ENCODE data around the gene FXYD7.

Gene FXYD7

GRCh38 chr19:35169221-35169995, 26.4 kb downstream of the FXYD7 start:
- Histone ChIP-seq H3K9me3 (ENCODE audit: control insufficient read depth, insufficient read depth, low read depth, low read length) (peaks cover 3% of the 10 kb centered on the region; the same call in 1 of the 2 replicates), H3K27ac (ENCODE audit: extremely low read depth, low read depth, low read length) (no peak overlapping the region), H3K4me3 (ENCODE audit: low read depth, low read length) (no peak overlapping the region), H3K4me1 (ENCODE audit: control insufficient read depth, insufficient read depth, low read length) (no peaks in the 10 kb centered on the region), H3K36me3 (ENCODE audit: control insufficient read depth in 2 of 2, insufficient read depth in 1 of 2, low read length in 2 of 2) (peaks cover 15 to 54% of the 10 kb centered on the region in 2 experiments)
- TF ChIP-seq WT1 (tag by site-specific recombination; IDR thresholded peaks at IDR 0.05): no peak
- TF ChIP-seq PRDM1 (tag by site-specific recombination; IDR thresholded peaks at IDR 0.05): no peak
- TF ChIP-seq ZNF585B (tag by site-specific recombination; IDR thresholded peaks at IDR 0.05): no peak
- no peak for TF ChIP-seq BCL11A (tag by site-specific recombination; IDR thresholded peaks at IDR 0.05; ENCODE audit: low read depth)
- TF ChIP-seq ZNF148 (tag by site-specific recombination; IDR thresholded peaks at IDR 0.05; ENCODE audit: borderline replicate concordance): no peak
- no peak for TF ChIP-seq HOXD13 (CRISPR knock-in tag; IDR thresholded peaks at IDR 0.05; ENCODE audit: borderline replicate concordance)
- no peak for TF ChIP-seq KLF16 (tag by site-specific recombination; IDR thresholded peaks at IDR 0.05)
- TF ChIP-seq ZNF184 (tag by site-specific recombination; IDR thresholded peaks at IDR 0.05): no peak
- POLR2A ChIA-PET: interaction anchor here (1.2 kb wide), 1 partner anchor 28 kb away, joined by 5 read pairs; no protein-coding TSS in a partner anchor
- CTCF ChIA-PET: interaction anchor here (0.7 to 1.4 kb wide), 4 partner anchors 11 to 102 kb away, joined by 3 to 5 read pairs (median 4); partner anchors contain the start of gene LGI4

GRCh38 chr19:35170359-35171061, 27.5 kb downstream of the FXYD7 start:
- no peak overlapping the region for H3K4me3 ChIP-seq (ENCODE audit: low read depth, low read length)
- H3K4me1 ChIP-seq (ENCODE audit: control insufficient read depth, insufficient read depth, low read length): no peaks in the 10 kb centered on the region
- CTCF ChIA-PET: interaction anchor here (0.6 to 1.4 kb wide), 3 partner anchors 28 to 480 kb away, joined by 3 to 5 read pairs (median 3); no protein-coding TSS in a partner anchor
- TF ChIP-seq BCL6B (tag by site-specific recombination; IDR thresholded peaks at IDR 0.05): no peak
- TF ChIP-seq ZNF549 (tag by site-specific recombination; IDR thresholded peaks at IDR 0.05): no peak
- no peak for TF ChIP-seq ZNF658 (tag by site-specific recombination; IDR thresholded peaks at IDR 0.05)
- TF ChIP-seq ZNF140 (tag by site-specific recombination; IDR thresholded peaks at IDR 0.05): no peak
- TF ChIP-seq ZNF302 (tag by site-specific recombination; IDR thresholded peaks at IDR 0.05; ENCODE audit: low read depth): no peak
- TF ChIP-seq ZBTB44 (tag by site-specific recombination; IDR thresholded peaks at IDR 0.05): no peak
- TF ChIP-seq ZNF24 (tag by site-specific recombination; IDR thresholded peaks at IDR 0.05): no peak
- no peak for TF ChIP-seq ZNF639 (tag by site-specific recombination; IDR thresholded peaks at IDR 0.05)
- no peak for TF ChIP-seq ZNF473 (tag by site-specific recombination; IDR thresholded peaks at IDR 0.05)
- no peak for TF ChIP-seq ZBTB6 (tag by site-specific recombination; IDR thresholded peaks at IDR 0.05)
- TF ChIP-seq ZNF514 (tag by site-specific recombination; IDR thresholded peaks at IDR 0.05): no peak
- TF ChIP-seq ZNF48 (tag by site-specific recombination; IDR thresholded peaks at IDR 0.05): no peak
- TF ChIP-seq ZNF18 (tag by site-specific recombination; IDR thresholded peaks at IDR 0.05): no peak
- TF ChIP-seq IKZF3 (tag by site-specific recombination; IDR thresholded peaks at IDR 0.05): no peak
- no peak for TF ChIP-seq ZNF146 (tag by site-specific recombination; IDR thresholded peaks at IDR 0.05)
- no peak for TF ChIP-seq ZNF792 (tag by site-specific recombination; IDR thresholded peaks at IDR 0.05)
- peaks cover 15 to 43% of the 10 kb centered on the region in 2 experiments for H3K36me3 ChIP-seq (ENCODE audit: control insufficient read depth in 2 of 2, insufficient read depth in 1 of 2, low read length in 2 of 2)
- no peaks in the 10 kb centered on the region; the same call in 1 of the 2 replicates for H3K9me3 ChIP-seq (ENCODE audit: control insufficient read depth, insufficient read depth, low read depth, low read length)
- no peak overlapping the region for H3K27ac ChIP-seq (ENCODE audit: extremely low read depth, low read depth, low read length)
- POLR2A ChIA-PET: interaction anchor here (1.2 kb wide), 1 partner anchor 29 kb away, joined by 5 read pairs; no protein-coding TSS in a partner anchor
